ENCODE results near the gene WDR31.
"Not testable (repeated sequence)": the region's sequence is repeated elsewhere in the genome, so short reads cannot be mapped to it uniquely, and the experiment has no call there.

Gene WDR31

DNA sequence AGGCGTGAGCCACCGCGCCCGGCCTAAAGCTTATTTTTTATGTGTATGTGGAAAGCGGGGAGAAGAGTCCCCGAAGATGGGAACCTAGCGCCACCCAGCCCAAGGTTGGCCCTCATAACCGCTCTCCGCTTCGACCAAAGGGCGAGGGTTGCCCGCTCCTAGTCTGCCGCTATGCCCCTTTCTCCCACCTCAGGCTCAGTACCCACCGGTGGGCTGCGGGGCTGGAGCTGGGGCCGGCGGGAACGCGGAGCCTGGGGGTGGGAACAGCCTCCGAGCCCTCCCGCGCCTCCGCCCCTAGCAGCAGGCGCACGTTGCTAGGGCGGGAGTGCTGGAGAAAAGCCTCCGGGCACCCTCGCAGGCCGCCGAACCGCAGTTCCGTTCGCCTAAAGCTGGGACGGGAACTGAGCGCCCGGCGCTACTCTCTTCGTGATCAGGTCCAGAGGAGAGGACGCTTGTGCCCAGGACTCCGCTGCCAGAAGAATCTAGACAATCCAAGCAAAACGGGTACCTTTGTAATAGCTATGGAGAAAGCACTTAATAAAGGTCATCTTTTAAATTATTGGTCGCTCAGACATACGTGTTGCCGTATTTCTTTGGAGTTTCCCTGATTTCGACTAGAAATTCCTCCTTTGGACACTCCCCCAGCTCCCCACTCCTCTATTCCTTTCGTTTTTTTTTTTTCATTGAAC lies at the start of gene WDR31:
WDR31 (minus strand) TSS at position 265 of the 689 bp plus-strand sequence. CDS start 8,253 bp downstream, outside the sequence.
- DNase-seq (ENCODE audit: low spot score): peak; percentile 83

DNA sequence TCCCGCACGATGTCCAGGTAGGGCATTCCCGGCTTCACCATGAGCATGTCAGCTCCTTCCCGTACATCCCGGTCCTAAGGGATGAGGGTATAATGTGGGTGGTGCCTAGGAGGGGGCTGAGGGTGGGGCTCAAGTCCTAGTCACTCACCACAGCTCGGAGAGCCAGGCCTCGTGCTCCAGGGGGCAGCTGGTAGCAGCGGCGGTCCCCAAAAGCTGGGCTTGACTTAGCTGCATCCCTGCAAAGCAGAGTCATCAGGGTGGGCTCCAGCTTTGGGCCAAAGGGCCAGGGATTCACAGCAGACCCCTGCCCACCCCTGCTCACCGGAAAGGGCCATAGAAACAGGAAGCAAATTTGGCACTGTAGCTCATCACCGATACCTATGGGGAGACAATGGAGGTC lies 49.4 kb upstream of the WDR31 start:
- no peak for DNase-seq (ENCODE audit: low spot score)

DNA sequence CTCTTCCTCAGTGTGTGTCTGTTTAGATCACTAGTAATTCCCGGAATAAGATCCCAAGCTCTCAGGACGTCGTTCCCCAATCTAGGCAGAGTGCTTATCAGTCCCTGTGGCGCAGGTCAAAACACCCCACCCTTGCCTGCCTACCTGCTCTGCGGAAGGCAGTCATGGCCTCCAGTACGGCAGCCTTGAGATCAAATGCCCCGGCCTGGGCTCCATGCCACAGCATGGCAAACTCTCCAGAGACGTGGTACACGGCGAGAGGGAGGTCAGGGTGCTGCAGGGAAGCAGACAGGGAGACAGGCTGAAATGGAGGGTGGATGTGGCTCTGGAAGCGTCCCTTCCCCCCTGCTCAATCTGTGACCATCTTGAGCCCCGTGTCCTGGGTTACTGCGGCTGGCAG lies 48.8 kb upstream of the WDR31 start:
- no peak for DNase-seq (ENCODE audit: low spot score)

DNA sequence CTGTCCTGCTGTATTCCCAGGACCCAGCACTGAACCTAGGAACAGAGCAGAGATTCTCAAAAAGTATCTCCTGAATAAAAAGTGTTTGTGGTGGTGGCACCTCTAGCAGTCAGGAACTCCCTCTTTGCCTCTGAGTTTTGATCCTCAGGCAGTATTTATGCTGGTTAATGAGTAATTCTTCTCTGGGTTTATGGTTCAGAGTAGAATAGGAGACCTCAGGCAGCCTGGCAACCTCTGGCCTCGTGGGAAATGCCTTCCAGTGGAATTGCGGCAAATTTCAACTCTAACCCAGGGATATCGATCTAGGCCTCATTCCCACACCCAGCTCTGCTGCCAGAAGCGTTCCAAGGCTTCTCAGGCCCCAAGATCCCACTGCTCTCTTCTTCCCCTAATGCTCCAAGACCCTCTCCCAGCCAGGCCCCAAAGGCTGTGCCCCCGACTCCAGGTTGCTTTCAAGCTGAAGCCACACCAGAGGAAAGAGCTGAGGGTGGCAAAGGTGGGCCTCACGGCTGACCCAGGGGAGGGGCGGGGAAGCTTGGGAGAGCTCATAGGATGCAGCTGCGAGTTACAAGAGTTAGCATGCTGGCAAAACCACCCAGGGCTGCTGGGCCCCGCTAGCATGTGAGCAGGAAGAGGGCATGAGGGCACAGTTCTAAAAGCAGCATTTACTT lies 47.6 kb upstream of the WDR31 start:
- DNase-seq (ENCODE audit: low spot score): no peak

DNA sequence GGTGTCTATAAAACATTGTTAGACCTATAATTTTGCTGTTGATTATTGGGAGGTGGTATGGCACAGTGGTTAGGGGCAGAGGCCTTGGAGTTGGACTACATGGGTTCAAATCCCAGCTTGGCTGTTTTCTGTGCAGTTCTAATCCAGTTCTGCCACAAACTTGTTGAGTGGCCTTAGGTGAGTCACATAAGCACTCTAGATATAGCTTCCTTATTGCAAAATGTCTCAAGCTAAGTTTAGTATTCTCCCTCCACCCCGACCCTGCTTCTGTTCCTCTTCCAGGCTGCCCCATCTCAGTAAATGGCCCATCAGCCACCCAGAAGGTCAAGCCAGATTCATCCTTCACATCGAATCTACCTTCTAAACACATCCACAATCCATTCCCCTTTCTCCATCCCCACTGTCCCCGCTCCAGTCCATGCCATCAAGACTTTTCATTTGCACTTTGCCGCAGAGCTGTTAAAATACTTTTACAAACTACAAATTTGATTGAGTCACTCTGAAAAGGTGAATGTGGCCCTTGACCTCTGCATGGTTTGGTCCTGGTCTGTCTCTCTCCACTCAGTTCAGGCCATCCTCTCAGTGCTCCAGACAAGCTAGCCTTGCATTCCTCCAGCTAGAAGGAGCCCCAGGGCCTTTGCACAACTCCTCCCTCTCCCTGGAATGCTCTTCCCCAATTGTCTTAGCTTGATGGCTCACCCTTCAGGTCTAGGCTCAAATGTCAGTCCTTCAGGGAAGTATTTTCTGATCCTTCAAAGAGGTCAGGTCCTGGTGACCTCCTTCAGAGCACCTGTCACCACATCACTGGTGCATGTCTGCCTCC lies 46.7 kb upstream of the WDR31 start:
- DNase-seq (ENCODE audit: low spot score): no peak

DNA sequence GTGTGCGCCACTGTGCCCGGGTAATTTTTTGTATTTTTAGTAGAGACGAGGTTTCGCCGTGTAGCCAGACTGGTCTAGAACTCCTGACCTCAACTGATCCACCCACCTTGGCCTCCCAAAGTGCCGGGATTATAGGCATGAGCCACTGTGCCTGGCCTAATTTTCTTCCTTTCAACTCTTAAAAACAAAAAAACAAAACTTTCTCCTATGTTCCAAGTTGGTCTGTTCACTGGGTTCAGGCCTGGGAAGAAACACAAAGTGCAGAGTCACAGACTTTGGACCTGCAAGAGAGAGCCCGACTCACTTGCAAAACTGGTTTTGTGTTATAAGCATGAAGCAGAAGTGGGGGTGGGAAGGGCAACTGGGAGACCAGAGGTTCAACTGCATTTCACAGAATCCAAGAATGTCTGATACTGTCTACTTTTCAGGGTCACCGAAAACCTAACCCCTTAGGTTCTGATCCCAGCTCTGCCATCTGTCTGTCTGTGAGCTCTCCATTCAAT lies 41.9 kb upstream of the WDR31 start:
- DNase-seq (ENCODE audit: low spot score): no peak

DNA sequence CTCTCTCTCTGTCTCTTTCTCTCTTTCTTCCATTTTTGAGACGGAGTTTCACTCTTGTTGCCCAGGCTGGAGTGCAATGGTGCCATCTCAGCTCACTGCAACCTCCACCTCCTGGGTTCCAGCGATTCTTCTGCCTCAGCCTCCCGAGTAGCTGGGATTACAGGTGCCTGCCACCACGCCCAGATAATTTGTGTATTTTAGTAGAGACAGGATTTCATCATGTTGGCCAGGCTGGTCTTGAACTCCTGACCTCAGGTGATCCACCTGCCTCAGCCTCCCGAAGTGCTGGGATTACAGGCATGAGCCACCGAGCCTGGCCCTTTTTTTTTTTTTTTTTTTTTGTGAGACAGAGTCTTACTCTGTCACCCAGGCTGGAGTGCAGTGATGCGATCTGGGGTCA lies 41.4 kb upstream of the WDR31 start:
- DNase-seq (ENCODE audit: low spot score): not testable (repeated sequence)

DNA sequence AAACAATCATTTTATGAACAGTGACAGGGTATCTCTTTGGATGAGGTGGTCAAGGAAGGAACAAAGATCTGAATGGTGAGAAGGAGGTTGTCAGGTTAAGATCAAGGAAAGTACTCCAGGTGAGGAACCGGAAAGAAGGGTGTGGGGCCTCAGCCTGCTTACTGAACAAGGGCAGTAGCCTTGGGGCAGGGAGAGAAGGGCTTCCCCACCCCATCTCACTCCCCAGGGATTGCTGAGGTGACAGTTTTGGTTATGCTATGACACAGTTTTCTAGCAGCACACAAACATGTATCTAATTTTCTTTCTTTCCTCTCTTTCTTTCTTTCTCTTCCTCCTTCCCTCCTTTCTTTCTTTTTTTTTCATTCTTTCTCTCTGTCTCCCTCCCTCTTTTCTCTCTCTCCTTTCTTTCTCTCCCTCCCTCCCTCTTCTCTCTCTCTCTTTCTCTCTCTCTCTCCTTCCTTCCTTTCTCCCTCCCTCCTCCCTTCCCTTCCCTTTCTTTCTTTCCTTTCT lies 40.8 kb upstream of the WDR31 start:
- no peak for DNase-seq (ENCODE audit: low spot score)

DNA sequence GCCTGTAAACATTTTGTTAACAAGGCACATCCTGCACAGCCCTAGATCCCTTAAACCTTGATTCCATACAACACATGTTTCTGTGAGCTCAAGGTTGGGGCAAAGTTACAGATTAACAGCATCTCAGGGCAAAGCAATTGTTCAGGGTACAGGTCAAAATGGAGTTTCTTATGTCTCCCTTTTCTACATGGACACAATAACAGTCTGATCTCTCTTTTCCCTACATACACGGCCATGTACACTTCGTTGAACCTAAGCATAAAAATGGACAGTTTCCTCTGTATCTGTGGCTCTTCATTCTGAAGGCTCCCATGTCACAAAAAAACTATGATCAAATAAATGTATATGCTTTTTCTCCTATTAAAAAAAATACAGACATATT lies 39.7 kb upstream of the WDR31 start:
- DNase-seq (ENCODE audit: low spot score): not testable (repeated sequence)

DNA sequence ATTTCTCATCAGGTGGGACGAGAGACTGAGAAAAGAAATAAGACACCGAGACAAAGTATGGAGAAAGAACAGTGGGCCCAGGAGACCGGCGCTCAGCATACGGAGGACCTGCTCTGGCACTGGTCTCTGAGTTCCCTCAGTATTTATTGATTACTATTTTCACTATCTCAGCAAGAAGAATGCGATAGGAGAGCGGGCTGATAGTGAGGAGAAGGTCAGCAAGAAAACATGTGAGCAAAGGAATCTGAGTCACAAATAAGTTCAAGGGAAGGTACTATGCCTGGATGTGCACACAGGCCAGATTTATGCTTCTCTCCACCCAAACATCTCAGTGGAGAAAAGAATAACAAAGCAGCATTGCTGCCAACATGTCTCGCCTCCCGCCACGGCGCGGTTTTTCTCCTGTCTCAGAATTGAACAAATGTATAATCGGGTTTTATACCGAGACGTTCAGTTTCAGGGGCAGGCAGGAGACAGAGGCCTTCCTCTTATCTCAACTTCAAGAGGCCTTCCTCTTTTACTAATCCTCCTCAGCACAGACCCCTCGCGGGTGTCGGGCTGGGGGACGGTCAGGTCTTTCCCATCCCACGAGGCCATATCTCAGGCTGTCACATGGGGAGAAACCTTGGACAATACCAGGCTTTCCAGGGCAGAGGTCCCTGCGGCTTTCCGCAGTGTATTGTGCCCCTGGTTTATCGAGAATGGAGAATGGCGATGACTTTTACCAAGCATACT lies 39.2 kb upstream of the WDR31 start:
- not testable (repeated sequence) for DNase-seq (ENCODE audit: low spot score)

DNA sequence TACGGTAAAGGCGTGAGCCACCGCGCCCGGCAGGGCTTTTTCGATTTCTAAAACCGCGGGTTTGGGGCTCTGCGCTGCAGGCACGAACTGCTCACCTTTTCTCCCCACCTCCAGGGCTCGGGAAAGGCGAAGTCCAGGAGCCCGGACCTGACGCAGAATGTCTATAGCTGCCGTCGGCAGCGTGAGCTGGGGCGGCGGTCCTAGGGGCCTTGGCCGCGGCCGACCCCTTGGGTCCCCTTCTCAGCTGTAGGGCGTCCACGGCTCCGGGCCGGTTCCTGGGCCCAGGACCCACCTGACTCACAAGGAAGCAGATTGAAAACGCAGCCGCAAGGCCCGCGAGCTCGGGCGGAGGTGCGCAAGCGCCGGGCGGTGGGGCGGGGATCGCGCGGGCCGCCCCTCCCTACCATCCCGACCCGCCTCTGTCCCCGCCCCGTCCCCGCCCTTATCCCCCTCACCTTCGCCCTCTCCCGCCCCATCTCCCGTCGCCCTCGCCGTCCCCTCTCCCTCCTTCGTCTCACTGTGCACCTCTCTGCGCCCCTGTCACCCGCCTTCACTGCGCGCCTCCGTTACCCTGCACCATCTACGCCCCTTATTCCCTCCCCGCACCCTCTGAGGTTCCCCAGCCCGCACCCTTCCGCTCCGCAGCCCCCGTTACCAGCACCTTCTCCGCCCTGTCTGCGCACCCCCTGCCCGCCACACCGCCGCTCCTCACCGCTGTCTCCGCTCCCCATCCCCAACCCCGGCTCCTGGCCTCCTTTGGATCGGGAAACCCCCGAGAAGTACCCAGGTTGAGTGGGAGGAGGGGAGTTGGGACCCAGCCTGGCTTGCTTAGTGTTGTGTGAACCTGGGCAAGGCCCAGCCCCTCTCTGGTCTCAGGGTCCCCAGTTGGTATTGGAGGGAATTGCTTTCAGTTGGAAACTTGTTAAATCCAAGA lies 36.8 kb upstream of the WDR31 start, which contains the start of gene HDHD3:
HDHD3 (minus strand) TSS at position 353 of the 934 bp plus-strand sequence. CDS start 2,632 bp downstream, outside the sequence.
- peak; percentile 63 for DNase-seq (ENCODE audit: low spot score)

DNA sequence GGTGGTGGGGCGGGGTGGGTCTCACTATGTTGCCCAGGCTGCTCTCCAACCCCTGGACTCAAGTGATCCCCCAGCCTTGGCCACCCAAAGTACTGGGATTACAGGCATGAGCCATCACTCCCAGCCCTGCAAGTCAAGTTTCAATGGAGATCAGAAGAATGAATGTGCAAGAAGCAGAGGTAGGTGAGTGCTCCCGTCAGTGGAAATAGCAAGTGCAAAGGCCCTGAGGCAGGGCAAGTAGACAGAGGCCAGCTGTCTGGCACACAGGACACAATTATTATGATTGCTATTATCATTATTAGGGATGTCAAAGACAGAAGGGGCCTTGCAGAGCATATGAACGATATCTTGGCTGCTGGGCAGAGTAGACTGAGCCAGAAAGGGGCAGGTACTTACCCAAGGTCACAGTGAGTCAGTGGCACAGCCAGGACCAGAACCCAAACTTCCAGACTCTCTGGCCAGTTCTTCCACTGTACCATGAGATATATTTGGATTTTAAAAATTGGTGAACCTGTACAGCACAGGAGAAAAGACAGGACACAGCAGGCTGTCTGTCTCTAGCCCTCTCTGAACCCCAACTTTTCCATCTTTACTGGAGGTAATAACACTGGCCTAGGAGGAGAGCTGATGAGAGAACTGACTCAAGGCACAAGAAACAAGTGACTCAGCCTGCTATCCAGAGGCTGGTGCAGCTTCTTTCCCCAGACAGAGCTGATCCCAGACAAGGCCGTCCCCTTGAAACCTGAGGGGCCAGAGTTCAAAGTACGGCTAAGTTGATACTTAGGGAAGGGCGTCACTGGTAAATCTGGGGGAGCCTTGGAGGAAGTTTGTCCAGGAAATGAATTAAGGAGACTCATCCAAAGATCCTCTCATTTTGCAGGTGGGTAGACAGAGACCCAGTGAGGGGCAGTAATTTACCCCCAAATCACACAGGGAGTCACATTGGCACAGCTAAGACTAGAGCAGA lies 35.3 kb upstream of the WDR31 start:
- DNase-seq (ENCODE audit: low spot score): no peak

DNA sequence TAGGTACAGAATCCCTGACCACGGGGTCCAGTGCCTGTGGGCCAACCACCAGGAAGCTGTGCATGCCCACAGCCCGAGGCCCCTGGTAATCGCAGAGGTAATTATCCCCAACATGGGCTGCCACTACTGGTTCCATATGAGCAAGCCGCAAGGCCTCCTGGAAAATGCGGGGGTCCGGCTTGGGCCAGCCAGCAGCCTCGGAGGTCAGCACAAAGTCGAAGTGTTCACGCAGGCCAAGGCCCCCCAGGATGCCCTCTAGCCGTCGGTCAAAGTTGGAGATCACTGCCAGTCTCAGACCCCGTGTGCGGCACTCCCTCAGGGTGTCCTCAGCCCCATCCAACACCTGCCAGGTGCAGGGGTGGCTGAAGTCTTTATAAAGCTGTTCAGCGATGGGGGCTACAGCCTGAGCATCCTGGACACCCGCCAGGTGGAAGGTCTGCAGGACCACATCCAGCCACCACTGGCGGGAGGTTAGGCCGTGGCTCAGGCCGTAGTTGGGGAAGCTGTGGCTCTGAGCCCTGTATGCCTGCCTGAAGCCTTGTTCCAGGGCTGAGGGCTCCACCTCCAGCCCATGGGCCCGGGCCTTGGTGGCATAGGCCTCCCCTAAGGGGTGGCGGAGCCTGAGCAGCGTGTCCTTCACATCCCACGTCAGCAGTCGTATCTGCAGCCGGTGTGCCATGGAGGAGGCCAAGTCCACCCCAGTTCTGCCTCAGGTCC lies 33.8 kb upstream of the WDR31 start:
- no peak for DNase-seq (ENCODE audit: low spot score)

DNA sequence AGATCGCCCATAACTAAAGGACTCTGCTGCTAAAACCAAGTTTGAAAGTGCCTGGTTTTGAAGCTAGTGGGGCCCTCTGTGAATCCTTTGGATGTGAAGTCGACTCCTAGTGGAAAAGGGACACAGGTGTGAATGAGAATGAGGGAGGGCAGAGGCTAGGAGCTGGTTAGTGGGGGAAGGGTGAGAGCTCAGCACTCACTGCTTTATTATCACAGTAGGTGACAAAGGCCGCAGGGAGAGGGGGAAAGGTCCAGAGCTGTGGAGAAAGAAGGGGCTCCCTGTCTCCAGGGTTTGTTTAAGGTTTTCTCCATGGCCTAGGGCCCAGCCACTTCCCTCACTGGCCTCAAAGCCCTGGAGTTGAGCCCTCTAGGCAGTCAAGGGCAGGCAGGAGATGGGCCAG lies 33.2 kb upstream of the WDR31 start:
- DNase-seq (ENCODE audit: low spot score): no peak

DNA sequence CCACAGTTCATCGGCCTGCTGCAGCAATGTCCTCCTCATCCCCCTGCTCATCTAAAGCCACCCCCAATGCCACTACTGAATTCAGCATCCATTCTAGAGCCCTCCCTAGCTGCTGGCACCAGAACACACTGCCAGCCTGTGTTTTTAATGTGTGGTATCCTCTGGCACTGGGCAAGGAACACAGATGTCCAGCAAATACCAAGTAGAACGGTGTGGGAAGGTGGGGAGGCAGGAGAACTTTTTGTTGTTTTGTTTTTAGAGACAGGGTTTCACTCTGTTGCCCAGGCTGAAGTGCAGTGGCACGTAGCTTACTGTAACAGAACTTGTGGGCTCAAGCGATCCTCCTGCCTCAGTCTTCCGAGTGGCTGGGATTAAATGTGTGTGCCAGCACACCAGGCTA lies 32.0 kb upstream of the WDR31 start:
- no peak for DNase-seq (ENCODE audit: low spot score)

DNA sequence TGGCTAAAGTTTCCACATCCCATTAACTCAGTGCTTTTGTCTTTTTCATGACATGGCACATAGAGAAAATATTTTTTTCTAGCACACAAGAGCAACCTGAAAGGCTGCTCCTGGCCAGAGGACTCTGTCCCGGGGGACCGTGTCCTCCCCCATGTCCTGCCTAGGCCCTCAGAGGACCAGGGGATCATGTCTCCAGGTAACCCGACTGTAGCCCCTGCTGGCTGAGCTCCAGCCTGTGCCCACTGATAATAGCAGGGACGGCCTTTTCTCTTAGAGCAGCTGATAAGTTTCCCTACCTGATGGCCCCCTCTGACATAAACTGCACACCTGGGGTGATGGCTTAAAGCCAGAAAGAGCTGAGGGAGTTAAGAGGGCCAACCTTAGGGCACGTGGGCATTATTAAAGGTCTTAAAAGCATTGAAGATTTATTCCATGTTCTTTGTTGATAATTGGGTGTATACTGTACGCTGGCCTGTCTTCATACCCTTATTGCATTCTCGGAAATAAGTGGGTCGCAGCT lies 30.8 kb upstream of the WDR31 start:
- no peak for DNase-seq (ENCODE audit: low spot score)

DNA sequence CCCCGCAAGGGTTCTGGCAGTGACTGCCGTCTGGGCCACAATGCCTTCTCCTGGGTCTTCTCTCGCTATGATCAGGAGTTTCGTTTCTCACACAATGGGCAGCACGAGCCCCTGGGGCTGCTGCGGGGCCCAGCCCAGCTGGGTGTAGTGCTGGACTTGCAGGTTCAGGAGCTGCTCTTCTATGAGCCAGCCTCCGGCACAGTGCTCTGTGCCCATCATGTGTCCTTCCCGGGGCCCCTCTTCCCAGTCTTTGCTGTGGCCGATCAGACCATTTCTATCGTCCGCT lies 29.7 kb upstream of the WDR31 start:
- DNase-seq (ENCODE audit: low spot score): no peak

DNA sequence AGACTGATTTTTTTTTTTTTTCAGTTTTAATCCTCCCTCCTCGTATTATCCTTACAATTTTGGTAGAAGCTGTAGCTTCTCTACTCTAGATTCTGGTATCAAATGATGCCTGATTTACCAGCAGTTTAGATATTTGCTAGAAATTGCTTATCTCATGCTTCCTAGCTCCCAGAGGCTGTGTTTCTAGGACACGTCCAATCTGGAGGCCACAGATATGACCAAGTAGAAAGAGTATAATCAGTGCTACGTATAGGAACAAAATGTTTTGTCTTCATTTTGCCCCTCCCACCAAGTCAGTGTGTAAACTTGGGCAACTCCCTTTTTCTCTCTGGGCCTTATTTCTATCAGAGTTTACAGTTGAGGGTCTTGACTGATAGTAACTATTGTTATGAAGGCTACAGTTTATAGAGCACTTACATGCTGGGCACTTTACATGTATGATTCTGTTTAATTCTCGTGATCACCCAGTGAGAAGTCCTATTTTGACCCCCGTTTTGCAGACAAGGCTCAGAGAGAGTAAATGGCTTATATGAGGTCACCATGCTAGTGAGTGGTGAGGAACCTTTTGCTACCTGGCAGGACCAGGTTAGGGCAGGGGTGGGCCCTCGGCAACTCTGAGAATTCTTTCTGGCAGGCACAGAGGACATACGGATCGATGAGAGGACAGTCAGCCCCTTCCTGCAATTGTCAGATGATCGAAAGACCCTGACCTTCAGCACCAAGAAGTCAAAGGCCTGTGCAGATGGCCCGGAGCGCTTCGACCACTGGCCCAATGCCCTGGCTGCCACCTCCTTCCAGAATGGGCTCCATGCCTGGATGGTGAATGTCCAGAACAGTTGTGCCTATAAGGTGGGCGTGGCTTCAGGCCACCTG lies 29.1 kb upstream of the WDR31 start:
- DNase-seq (ENCODE audit: low spot score): no peak
